HG03103 (cell line): Measurements from ENCODE around the gene EXOSC5.
A peak's percentile ranks its signal among the peaks of the same experiment; 100 is the strongest.
"Not testable (repeated sequence)": the region's sequence is repeated elsewhere in the genome, so short reads cannot be mapped to it uniquely, and the experiment has no call there.

ENCODE experiments used
- ATAC-seq: cut with Tn5 transposase; IDR thresholded peaks from one replicate; pipeline ENCODE4 v1.9.1; 2021; ENCODE audit warnings: low read depth; ENCODE audit not compliant: unreplicated experiment

Gene EXOSC5

DNA sequence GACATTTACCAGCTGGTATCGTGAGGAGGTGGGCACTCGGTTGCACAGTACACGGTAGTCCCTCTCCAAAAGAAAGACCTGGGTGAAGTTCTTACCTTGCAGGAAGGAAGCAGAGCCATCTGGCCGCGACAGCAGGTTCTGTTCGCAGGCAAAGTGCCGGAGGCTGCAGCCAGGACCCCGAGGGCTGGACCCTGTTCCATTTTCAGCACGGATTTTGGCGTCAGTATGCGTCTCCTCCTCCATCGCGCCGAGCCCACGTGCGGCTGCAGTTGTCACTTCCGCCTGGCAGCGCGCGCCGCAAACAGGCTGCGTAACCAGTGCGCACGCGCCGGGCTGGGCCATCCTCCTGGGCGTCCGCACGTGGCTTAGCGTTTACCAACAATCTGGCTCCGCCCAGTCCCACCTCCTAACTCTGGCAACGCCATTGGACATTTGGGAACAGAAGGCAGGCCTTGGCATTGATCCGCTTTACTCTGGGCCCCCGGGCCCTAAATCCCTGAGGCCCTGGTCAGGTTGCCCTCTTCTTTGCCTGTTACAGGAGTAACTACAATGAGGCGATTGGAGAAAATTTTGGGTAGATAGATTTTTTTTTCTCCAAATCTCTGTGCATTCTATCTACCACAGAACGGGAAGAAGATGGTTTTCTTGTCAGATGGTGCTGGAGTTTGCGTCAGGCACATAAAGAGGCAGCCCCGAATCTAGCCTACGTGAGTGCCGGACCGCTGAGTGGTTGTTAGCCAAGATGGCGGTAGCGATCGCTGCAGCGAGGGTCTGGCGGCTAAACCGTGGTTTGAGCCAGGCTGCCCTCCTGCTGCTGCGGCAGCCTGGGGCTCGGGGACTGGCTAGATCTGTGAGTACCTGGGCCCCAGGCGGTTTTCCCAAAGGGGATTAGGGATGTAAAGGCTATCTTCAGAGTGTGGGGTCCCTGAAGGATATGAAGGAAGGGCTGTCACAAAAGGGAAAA is at the start of gene EXOSC5, which contains the start of gene BCKDHA:
Gene EXOSC5, minus strand, starts transcription at position 274 of the 964 bp plus-strand sequence. Its CDS starts 31 bp downstream, at position 243.
Gene BCKDHA, plus strand, starts transcription at position 733 of the 964 bp plus-strand sequence. Its CDS starts 10 bp downstream, at position 743.
- ATAC-seq: peak; percentile 84

DNA sequence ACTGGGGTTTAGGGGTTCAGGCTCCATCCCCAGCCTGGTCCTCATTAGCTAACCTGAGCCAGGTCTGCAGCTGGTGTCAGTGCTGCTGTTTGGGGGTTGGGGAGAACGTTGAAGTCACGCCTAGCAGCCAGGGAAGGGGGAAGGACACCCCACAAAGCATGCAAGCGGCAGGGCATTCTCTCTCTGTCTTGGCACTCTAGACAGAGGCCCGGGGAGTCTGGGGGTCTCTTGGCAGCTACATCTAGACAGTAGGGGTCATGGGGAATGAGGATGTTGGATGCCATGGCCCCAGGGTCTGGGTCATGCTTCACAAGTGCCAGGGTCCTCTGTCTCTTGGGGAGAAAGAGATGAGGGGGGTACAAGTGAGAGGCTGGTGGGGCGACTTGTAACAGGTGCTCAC is 48.4 kb upstream of the EXOSC5 start:
- ATAC-seq: no peak

DNA sequence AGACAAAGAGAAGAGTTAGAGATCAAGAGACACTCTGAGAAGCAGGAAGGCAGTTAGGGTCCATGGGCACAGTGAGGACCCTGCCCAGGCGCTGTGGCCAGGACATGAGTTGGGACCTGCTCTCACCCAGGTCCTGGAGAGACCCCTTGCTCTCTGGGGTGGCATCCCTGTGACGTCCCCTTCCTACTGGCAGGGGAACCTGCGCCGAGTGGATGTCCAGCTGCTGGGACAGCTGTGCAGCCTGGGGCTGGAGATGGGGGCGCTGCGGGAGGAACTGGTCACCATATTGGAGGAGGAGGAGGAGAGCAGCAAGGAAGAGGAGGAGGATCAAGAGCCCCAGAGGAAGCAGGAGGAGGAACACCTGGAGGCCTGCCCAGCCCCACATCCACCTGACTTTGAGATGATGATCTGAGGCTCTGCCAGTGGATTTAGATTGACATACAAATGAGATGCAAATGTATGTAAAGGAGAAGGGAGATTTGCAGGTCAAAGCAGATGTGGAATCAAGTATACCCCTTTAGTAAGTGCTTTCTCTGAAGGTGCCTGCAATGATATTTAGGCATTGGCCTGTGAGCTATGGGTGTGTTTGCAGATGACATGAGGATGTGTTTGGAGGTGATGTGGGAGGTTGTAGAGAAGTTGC is 46.8 kb upstream of the EXOSC5 start:
- ATAC-seq: no peak

DNA sequence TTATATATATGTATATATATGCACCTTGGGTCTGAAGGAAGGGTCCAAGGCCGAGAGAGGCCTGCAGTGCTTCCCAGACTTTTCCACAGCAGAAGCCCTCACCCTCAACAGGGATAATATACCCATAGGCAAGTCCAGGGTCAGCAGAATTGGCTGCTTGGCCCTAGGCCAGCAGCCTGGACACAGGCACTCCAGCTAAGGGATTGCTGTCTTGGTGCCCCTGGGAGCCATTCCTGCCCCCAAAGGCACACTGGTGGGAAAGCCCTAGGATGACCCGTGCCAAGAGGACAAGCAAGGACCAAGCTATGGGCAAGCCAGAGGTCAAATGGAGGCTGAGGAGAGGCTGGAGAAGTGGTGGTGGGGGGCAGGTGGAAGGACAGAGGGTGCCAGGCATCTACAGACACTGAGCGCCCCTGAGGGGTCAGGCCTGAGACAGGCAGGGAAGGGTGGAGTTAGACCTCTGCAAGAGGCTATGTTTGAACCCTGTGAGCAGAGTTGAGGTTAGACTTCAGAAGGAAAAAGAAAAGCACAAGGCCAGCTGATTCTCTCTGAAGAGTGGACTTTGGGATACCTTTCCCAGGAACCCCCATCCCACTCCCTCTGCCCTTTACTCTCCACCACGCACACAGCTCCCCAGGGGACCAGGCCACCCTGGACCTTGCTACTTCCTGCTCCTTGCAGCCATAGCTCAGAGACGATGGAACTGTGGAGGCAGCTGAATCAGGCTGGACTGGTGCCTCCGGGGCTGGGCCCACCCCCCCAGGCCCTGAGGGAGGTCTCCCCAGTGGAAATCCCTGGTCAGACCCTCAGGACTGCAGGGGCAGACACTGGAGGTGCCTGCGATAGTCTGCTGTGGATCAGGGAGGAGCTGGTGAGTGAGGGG is 45.6 kb upstream of the EXOSC5 start, which contains the start of gene ERICH4:
Gene ERICH4, plus strand, starts transcription at position 684 of the 883 bp plus-strand sequence. Its CDS starts 14 bp downstream, at position 698.
- no peak for ATAC-seq

DNA sequence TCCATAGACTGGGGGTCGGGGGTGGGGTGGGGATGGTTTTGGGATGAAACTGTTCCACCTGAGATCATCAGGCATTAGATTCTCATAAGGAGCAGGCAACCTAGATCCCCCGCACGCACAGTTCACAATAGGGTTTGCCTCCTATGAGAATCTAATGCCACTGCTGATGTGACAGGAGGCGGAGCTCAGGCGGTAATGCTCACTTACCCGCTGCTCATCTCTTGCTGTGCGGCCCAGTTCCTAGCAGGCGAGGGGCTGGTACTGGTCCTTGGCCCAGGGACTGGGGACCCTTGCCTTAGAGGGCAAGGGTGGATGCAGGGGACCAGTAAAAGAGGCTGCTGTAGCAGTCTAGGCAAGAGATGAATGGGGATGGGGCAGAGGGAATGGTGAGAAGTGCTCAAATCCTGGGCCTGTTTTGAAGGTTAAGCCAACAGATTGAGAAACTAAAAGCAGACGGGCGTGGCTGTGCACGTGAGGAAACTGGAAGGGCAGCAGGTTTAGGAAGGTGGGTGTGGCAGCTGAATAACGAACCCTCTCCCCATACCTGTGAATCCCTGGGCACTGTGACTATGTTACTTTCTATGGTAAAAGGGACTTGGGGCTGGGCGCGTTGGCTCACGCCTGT is 44.3 kb upstream of the EXOSC5 start:
- ATAC-seq: no peak

DNA sequence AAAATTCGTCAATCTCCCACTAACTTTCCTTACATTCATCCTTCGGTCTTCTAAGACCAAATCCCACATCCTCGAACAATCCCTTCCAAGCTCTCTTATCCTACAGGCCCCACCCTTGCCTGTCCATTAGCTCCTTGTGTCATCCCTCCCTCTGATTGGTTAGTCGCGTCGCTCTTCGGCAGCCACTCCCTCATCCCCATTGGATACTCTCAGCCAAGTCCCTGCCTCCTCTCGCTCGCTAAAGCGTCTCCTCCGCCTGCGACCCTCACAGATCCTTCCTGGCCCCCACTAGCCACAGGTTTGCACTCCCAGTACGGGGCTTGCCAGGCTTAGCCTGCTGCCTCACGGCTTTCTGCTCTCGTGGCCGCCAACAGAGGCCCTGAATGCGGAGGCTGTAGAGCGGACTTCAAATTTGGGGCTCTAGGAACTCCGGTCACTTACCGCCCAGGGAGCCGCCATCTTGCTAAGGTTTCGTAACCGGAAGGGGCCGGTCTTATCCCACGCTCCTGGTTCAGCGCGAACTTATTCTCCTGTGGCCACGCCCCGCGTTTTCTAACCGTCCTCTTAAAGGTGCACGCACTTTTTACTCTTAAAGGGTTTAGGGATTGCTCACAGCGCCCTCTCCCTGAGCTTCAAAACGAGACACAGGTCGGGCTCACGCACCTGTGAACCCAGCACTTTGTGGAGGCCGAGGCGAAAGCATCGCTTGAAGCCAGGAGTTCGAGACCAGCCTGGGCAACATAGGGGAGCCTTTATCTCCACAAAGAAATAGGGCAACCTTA is 42.5 kb upstream of the EXOSC5 start, which contains the start of gene DMAC2:
Gene DMAC2, minus strand, starts transcription at position 472 of the 782 bp plus-strand sequence. Its CDS starts 13 bp downstream, at position 459.
- ATAC-seq: peak; percentile 89

DNA sequence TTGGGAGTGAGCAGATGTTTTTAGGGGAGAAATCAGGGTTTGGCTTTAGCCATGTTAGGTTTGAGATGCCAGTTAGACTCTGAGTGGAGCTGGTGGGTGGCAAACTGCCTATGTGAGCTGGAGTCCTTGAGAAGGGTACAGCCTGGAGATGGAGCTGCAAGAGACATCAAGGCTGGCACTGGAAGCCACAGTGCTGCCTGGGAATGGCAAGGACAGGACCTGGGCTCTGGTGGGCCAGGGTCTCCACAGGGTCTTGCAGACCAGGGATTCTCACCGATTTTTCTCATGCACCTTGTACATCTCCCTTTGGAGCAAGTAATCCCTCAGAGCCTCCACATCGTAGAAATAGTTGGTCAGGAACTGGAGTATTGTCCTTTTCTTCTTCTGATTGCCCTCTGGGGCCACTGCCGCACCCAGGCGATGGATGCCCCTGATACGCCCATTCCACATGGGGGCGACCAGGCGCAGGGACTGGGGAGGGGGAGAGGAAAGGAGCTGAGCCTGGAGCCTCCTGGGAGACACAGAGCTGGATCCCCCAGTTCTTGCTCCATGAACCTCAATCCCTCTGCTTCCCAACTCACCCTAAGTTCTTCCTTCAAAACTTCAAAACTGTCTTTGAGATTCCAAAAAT is 40.9 kb upstream of the EXOSC5 start:
- no peak for ATAC-seq

DNA sequence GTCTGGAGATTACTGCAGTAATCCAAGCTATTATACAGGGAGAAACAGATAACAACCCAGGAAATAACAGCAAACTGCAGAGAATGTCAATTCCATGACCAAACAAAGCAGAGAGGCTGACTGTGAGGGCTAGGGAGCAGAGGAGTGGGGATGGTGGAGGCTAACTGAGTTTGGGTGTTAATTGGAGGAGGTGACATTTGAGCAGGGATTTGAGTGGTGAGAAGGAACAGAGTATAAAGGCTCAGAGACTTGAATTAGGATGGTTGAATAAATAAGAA is 39.5 kb upstream of the EXOSC5 start:
- ATAC-seq: no peak

DNA sequence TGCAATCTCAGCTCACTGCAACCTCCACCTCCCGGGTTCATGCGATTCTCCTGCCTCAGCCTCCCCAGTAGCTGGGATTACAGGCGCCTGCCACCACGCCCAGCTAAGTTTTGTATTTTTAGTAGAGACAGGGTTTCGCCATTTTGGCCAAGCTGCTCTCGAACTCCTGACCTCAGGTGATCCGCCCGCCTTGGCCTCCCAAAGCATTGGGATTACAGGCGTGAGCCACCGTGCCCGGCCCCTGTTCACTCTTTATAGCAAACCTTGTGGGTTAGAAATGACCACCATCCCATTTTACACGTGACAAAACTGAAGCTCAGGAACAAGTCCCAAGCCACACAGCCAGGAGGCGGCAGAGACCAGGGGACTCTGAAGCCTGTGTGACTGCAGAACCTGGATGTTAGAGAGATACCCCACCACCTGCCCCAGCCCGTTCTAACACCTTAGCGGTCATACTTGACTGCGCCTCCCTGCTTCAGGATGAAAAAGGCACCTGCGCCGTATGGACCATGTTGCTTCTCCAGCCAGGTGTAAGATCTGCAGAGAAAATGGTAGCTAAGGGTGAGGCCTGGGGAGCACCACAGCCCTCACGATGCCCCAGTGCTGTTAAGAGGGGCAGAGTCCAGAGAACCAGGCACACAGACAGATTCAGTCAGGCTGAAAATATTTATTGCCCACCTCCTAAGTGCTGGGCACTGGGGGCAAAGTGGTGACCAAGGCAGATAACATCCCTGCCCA is 38.9 kb upstream of the EXOSC5 start:
- no peak for ATAC-seq

DNA sequence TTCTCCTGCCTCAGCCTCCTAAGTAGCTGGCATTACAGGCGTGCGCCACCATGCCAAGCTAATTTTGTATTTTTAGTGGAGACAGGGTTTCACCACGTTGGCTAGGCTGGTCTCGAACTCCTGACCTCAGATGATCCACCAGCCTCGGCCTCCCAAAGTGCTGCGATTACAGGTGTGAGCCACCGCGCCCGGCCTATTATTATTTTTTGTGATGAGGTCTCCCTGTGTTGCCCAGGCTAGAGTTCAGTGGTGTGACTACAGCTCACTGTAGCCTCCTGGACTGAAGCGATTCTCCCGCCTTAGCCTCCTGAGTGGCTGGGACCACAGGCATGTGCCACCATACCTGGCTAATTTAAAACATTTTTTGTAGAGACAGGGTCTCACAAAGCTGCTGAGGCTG is 38.2 kb upstream of the EXOSC5 start:
- ATAC-seq: not testable (repeated sequence)

DNA sequence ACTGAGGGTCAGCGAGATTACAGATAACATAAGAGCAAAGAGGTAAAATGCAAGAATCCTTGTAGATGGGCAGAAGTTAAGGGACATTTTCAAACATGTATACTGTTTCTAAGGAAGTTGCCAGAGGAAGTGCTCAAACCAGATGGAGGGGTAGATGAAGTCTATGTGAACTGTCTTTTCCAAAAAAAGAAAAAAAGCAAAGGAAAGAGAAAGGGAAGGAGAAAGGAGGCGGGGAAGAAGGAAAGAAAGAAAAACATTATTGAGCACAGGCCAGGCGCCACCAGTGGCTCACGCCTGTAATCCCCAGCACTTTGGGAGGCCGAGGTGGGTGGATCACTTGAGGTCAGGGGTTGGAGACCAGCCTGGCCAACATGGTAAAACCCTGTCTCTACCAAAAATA is 37.3 kb upstream of the EXOSC5 start:
- no peak for ATAC-seq

DNA sequence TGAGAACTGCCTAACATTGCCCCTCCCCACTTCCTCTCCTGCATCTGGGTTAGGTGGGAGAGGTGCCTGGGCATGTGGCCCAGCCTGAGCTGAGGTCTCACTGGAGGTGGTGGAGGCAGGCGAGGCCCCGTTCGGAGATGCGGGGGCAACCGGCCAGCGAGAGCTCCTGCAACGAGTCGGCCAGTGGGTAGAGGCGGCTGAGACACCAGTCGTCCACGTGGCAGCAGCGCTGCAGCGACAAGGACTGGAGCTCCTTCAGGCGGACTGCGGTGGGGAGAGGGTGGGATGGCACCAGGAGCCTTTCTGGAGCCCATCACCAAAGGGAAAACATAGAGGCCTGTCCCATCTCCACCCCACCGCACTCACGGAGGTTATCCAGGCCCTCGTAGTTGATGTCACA is 36.0 kb upstream of the EXOSC5 start:
- no peak for ATAC-seq

DNA sequence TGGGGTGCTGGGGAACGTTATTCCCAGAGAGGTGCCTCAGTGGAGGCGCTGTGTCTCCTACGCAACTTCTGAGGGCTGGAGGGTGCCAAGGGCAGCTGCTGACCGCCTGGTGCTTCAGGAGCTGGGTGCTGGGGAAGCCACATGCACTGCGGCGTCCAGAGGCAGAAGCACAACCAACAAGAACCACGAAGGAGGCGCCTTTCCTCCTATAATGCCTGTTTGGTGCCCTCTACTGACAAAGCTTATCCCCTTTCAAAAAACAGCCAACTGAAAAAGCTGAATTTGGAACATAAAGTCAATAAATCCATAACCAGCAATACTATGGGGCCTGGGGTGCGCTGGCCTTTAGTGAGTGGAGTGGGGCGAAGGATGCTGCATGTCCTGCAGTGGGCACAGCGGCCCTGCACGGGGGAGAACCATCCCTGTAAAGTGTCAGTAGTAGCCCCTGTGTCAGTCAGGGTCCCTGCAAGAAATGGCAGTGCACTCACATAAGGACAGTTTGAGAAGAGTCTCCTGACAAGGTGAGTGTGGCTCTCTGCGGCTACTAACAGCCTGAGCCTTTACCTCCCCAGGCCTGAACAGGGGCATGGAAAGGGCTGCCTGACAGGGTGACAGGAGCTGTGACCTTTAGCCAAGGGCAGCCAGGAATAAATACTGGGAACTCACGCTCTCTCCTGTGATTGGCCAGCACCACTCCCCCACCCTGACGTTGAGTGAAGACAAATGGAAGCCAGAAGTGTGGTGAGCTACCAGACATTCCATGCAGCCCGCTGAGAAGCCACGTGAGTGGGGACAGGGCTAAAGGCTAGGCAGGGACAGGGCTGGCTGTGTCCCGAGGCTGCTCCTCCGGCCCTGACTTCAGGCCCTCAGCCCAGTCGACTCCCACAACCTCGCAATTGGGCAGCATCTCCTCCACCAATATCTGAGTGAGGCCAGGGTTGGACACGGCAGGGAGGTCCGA is 34.5 kb upstream of the EXOSC5 start:
- ATAC-seq: no peak

DNA sequence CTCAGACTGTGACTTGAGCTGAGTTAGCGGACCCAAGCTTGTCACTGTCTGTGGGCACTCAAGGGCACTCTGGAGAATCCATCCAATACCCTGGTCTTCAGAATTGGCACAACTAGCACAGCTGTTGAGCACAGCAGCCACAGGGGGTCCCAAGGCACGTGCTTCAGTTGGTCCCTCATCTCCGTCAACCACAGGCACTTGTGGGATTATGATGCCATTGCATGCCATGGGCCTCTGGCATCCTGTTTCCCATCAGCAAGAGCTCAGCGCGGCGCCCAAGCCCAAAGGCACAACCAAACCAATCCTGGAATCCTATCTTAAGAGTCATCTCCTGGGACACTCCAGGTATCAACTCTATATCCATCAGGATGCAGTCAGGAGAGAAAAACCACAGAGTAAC is 33.8 kb upstream of the EXOSC5 start:
- no peak for ATAC-seq

DNA sequence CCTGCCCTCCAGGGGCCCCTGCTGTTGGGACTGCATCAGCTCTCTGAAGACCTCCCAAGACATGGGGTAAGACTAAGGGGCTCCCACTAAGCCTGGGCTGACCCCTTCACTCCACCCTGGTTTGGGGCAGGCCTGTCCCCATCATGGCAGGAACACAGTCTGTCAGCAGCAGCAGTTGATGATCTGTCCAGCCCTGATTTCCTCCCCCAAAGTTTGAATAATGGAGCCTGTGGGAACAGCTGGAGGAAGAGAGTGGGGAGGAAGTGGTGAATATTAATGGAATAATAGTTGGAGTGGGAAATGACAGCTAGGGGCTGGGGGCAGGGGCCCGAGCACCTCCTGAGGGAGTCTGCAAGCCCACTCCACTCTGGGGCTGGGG is 31.3 kb upstream of the EXOSC5 start:
- no peak for ATAC-seq

DNA sequence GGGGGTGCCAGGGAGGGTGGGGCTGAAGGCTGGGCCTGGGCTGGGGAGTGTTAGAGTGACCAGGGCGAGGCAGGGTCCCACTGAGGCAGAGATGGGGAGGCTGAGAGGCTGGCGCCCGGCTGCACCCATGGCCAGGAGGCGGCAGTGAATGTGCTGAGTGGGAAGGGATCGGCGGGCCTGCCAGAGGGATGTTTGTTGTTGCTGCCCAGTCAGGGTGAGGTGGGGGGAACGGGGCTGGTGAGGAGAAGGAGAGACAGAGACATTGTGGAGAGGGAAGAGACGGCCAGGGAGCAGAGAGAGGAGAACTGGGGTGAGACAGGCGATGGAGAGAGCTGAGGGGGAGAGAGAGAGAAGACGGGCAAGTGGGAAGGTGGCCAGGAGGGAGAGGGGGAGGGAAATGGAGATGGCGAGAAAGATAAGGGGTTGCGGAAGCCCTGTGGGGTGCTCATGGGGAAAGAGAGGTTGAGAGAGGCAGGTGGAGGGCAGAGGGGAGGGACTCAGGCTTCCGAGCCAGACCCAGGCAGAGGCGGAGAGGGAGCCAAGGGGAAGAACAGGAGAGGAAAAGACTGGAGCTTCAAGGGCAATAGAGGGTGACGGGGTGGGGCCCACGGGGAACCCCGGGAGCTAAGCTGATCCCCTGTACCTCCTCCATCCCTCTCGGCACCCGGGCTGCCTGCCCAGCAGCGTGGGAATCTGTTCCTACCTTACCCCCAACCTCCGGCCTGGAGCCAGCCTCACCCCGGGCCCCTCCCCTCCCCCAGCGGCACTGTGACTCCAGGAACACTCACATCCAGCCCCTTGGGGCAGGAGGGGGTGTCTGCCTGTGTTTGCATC is 30.7 kb upstream of the EXOSC5 start:
- ATAC-seq: no peak
